ENCODE results near the gene GSG1L2. TPM values are rescaled to one million over a fixed set of nuclear protein-coding genes. Genes with fewer than 3 reads are reported as not detected.

Gene GSG1L2
- total and polyA plus RNA-seq, 2 of the 13 experiments (the other 11 are each of a cell fraction or from before 2014, with no cell fraction given) = not detected

DNA sequence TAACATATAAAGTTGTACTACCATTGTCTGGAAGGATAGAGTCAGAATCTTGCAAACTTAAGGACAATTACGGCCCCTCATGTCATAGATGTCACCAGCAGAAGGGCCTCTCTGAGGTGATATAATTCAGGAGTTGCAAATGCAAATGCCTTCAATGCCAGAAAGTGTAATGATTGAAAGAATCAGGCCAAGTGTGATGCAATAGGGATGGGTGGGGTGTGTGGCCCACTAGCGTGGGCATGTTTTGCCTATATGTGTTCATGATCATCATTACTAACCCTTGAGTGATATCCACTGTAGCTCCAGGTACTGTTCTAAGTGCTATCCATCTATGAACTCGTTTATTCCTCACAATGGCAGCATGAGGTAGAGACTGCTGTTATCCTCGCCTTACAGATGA, 31.6 kb downstream of the GSG1L2 start:
- DNase-seq (ENCODE audit: low spot score) = no peak
- Histone ChIP-seq H3K4me3 (replicated peaks in 1 of 3; ENCODE audit: insufficient read depth in 1 of 3, low read depth in 2 of 3, low read length in 3 of 3) (no peak overlapping the region), H3K4me1 (ENCODE audit: insufficient read depth, low read length) (no peaks in the 10 kb centered on the region), H3K36me3 (replicated peaks in 1 of 2; ENCODE audit: control insufficient read depth in 1 of 2, insufficient read depth in 2 of 2, low read length in 2 of 2) (no peaks in the 10 kb centered on the region), H3K27ac (ENCODE audit: extremely low read length, insufficient read depth, low read length) (no peak overlapping the region), H3K4me2 (ENCODE audit: low read depth, low read length) (no peak overlapping the region), H3K9me3 (ENCODE audit: low read length) (no peaks in the 10 kb centered on the region), H3K79me2 (ENCODE audit: insufficient read depth, low read length) (no peaks in the 10 kb centered on the region), H4K20me1 (ENCODE audit: insufficient read depth, low read length) (no peaks in the 10 kb centered on the region), H2AFZ (ENCODE audit: low read length) (no peak overlapping the region), H3K9ac (ENCODE audit: insufficient read depth, low read depth, low read length) (no peak overlapping the region), H3K27me3 (ENCODE audit: control insufficient read depth in 1 of 2, insufficient read depth in 2 of 2, low read length in 2 of 2) (peaks cover 3 to 38% of the 10 kb centered on the region in 2 experiments)
- intact Hi-C loops (cut with micrococcal nuclease; ENCODE audit: unreplicated experiment) = no loop called here
- ATAC-seq = no peak
- BruUV-seq (replicated peaks) = no TSS peak
- CTCF ChIA-PET (ENCODE audit: low intra/inter-chr PET ratio, low total read pairs) = no interaction called here
- in situ Hi-C loops (cut with HindIII; ENCODE audit: extremely low pct_ligation_motif_present, low pct_unique_long_range_greater_than_20kb) = no loop called here
- WGBS (ENCODE audit: low lambda C conversion rate) = 1% methylated on average over 4 of the region's 4 CpGs
- TF ChIP-seq ZNF484 (CRISPR knock-in tag; IDR thresholded peaks at IDR 0.05; ENCODE audit: borderline replicate concordance, low read depth) = no peak
- TF ChIP-seq CEBPB (IDR thresholded peaks at IDR 0.05; ENCODE audit: borderline replicate concordance, low read depth, low read length) = peak; percentile 65; the same call in 1 of the 2 replicates
- POLR2A ChIA-PET = no interaction called here
- FAIRE-seq = no peak

DNA sequence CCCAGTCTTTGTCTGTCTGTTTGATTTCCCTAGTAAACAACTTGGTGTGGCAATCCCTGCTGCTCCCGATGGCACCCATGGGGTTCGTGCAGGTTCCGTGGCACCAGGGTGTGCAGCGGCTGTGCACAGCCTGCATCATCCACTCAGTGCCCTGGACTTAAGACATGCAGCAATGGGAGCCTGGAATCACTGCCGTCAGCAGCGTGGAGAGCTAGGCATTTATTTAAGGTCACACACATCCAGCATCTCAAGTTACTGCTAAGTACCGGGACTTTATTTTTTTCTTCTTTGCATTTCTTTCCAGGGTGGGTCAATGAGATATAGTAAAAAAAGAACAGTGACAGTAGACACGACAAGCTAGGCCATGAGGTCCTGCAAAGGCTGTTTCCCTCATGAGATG, 33.3 kb downstream of the GSG1L2 start:
- DNase-seq (ENCODE audit: low spot score) (no peak), ATAC-seq (no peak), FAIRE-seq (no peak)
- Histone ChIP-seq H3K36me3 (replicated peaks in 1 of 2; ENCODE audit: control insufficient read depth in 1 of 2, insufficient read depth in 2 of 2, low read length in 2 of 2) (no peaks in the 10 kb centered on the region), H4K20me1 (ENCODE audit: insufficient read depth, low read length) (no peaks in the 10 kb centered on the region), H3K4me3 (replicated peaks in 1 of 3; ENCODE audit: insufficient read depth in 1 of 3, low read depth in 2 of 3, low read length in 3 of 3) (no peak overlapping the region), H3K4me2 (ENCODE audit: low read depth, low read length) (no peak overlapping the region), H2AFZ (ENCODE audit: low read length) (no peak overlapping the region), H3K9me3 (ENCODE audit: low read length) (no peaks in the 10 kb centered on the region), H3K27ac (ENCODE audit: extremely low read length, insufficient read depth, low read length) (no peak overlapping the region), H3K9ac (ENCODE audit: insufficient read depth, low read depth, low read length) (no peak overlapping the region), H3K79me2 (ENCODE audit: insufficient read depth, low read length) (no peaks in the 10 kb centered on the region), H3K27me3 (ENCODE audit: control insufficient read depth in 1 of 2, insufficient read depth in 2 of 2, low read length in 2 of 2) (peaks cover 3 to 42% of the 10 kb centered on the region in 2 experiments), H3K4me1 (ENCODE audit: insufficient read depth, low read length) (no peaks in the 10 kb centered on the region)
- POLR2A ChIA-PET = no interaction called here
- BruUV-seq (replicated peaks) = no TSS peak
- WGBS (ENCODE audit: low lambda C conversion rate) = 25% methylated on average over 6 of the region's 8 CpGs
- intact Hi-C loops (cut with micrococcal nuclease; ENCODE audit: unreplicated experiment) = no loop called here
- CTCF ChIA-PET (ENCODE audit: low intra/inter-chr PET ratio, low total read pairs) = no interaction called here
- in situ Hi-C loops (cut with HindIII; ENCODE audit: extremely low pct_ligation_motif_present, low pct_unique_long_range_greater_than_20kb) = no loop called here
- TF ChIP-seq ZNF552 (CRISPR knock-in tag; IDR thresholded peaks at IDR 0.05; ENCODE audit: borderline replicate concordance) (no peak), GATAD2A (CRISPR knock-in tag; IDR thresholded peaks at IDR 0.05) (no peak), EHMT2 (IDR thresholded peaks at IDR 0.05; ENCODE audit: borderline replicate concordance, low read depth, low read length) (no peak), MXD4 (CRISPR knock-in tag; IDR thresholded peaks at IDR 0.05) (no peak)
- TF ChIP-seq, protein P1, sequence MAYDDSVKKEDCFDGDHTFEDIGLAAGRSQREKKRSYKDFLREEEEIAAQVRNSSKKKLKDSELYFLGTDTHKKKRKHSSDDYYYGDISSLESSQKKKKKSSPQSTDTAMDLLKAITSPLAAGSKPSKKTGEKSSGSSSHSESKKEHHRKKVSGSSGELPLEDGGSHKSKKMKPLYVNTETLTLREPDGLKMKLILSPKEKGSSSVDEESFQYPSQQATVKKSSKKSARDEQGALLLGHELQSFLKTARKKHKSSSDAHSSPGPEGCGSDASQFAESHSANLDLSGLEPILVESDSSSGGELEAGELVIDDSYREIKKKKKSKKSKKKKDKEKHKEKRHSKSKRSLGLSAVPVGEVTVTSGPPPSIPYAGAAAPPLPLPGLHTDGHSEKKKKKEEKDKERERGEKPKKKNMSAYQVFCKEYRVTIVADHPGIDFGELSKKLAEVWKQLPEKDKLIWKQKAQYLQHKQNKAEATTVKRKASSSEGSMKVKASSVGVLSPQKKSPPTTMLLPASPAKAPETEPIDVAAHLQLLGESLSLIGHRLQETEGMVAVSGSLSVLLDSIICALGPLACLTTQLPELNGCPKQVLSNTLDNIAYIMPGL (CRISPR knock-in tag; IDR thresholded peaks at IDR 0.05; ENCODE audit: borderline replicate concordance in 1 of 2, low read depth in 1 of 2) = no peak
- TF ChIP-seq, protein P2, sequence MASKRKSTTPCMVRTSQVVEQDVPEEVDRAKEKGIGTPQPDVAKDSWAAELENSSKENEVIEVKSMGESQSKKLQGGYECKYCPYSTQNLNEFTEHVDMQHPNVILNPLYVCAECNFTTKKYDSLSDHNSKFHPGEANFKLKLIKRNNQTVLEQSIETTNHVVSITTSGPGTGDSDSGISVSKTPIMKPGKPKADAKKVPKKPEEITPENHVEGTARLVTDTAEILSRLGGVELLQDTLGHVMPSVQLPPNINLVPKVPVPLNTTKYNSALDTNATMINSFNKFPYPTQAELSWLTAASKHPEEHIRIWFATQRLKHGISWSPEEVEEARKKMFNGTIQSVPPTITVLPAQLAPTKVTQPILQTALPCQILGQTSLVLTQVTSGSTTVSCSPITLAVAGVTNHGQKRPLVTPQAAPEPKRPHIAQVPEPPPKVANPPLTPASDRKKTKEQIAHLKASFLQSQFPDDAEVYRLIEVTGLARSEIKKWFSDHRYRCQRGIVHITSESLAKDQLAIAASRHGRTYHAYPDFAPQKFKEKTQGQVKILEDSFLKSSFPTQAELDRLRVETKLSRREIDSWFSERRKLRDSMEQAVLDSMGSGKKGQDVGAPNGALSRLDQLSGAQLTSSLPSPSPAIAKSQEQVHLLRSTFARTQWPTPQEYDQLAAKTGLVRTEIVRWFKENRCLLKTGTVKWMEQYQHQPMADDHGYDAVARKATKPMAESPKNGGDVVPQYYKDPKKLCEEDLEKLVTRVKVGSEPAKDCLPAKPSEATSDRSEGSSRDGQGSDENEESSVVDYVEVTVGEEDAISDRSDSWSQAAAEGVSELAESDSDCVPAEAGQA (IDR thresholded peaks at IDR 0.05; ENCODE audit: low read depth) = no peak
- TF ChIP-seq, protein P2 (CRISPR knock-in tag; IDR thresholded peaks at IDR 0.05; ENCODE audit: borderline replicate concordance) = no peak
- TF ChIP-seq, protein P3, sequence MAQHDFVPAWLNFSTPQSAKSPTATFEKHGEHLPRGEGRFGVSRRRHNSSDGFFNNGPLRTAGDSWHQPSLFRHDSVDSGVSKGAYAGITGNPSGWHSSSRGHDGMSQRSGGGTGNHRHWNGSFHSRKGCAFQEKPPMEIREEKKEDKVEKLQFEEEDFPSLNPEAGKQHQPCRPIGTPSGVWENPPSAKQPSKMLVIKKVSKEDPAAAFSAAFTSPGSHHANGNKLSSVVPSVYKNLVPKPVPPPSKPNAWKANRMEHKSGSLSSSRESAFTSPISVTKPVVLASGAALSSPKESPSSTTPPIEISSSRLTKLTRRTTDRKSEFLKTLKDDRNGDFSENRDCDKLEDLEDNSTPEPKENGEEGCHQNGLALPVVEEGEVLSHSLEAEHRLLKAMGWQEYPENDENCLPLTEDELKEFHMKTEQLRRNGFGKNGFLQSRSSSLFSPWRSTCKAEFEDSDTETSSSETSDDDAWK (CRISPR knock-in tag; IDR thresholded peaks at IDR 0.05) = no peak
